Erythroblast (primary cell): ENCODE measurements around the gene TSPYL4.

ENCODE experiments used
- DNase-seq, 2 experiments: peaks; one replicate each; lab custom pipeline; 2025; lab: John Stamatoyannopoulos, UW
- GATA1 ChIP-seq: IDR thresholded peaks from 2 replicates; pipeline ENCODE4 v1.6.1; 2011; ENCODE audit warnings: low read depth, mild to moderate bottlenecking, control low read depth, low read length, moderate library complexity
- POLR2A ChIP-seq: IDR thresholded peaks from 2 replicates; pipeline ENCODE4 v1.6.1; 2011; ENCODE audit warnings: mild to moderate bottlenecking, low read length

Gene TSPYL4

DNA sequence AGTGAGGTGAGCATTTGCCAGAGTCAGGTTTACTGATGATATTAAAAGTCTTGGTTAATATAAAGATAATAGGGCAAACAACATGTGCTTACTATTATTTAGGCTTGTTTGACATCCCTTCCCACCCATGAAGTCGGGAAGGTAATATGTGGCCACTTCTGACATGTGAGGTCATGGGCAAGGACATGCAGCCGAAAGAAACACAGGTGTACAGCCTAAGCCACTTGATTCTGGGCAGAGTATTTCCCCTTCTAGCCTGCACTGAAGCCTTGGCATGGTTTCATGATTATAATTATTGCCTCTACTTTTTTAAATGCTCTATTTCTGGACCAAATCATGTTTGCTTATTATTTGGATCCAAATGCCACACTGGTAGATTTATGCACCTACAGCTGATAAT, 52.3 kb downstream of the TSPYL4 start:
- TF ChIP-seq GATA1: no peak
- TF ChIP-seq POLR2A: no peak
- no peak for DNase-seq

- TF ChIP-seq POLR2A (no peak), GATA1 (no peak)
- DNase-seq: no peak
Measured at GRCh38 chr6:116200619-116201249, 53.1 kb downstream of the TSPYL4 start.
